Measurements from ENCODE around the gene CHST10.

CHST10 gene

DNA sequence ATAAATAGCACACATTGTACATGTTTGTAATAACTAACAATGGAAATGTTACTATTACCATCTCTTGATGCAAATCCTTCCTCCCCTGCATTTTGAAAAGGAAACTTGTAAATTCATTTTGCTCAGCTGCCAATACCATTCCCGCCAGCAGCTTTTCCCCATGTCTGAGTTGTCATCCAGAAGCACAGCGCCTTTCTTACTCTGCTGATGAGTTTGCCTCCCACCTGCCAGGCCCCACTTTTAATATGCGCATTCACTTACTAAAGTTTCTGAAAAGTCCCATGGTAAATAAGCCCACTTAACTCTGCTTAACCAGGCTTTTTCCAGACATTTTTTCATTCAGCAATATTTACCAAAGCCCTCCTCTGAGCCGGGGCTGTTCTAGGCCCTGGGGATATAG, 3.9 kb downstream of the CHST10 start:
- DNase-seq: no peak

GRCh38 chr2:100412881-100413321, 4.6 kb downstream of the CHST10 start:
- DNase-seq: no peak

DNA sequence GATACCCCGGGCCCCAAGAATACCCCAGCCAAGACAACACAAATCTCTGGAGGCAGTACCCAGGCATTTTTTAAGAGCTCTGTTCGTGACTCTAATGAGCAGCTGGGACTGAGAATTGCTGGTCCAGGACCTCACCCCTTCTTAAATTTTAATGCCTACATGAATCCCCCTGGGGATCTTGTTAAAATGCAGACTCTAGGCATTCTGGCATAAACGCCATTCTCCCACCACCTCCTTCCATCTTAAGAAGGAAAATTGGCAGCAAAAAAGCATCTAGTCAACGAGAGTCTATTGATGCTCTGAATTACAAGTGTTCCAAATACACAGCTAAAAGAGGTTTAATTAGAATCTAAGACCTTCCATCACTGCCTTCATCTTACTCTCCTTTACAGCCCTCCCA, 5.0 kb downstream of the CHST10 start:
- no peak for DNase-seq

DNA sequence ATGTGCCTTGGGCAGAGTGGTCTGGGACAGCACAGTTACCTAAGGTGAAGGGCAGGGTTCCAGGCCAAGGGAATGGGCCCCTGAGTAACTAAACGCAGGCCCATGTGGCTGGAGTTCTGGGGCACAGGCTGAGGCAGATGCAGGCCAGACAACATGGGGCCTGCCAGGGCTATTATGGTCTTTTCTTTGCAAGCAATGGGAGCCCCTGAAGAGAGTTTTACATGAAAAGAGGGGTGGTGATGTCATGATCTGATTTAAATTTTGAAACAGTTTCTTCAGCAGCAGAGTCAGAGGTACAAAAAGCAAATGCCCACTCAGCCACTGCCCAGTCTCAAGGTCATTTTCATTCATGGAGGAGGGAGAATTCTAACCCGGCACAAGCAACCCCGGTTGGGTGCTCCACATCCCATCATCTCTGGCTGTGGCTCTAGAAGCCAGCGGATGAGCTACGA, 5.6 kb downstream of the CHST10 start:
- no peak for DNase-seq

DNA sequence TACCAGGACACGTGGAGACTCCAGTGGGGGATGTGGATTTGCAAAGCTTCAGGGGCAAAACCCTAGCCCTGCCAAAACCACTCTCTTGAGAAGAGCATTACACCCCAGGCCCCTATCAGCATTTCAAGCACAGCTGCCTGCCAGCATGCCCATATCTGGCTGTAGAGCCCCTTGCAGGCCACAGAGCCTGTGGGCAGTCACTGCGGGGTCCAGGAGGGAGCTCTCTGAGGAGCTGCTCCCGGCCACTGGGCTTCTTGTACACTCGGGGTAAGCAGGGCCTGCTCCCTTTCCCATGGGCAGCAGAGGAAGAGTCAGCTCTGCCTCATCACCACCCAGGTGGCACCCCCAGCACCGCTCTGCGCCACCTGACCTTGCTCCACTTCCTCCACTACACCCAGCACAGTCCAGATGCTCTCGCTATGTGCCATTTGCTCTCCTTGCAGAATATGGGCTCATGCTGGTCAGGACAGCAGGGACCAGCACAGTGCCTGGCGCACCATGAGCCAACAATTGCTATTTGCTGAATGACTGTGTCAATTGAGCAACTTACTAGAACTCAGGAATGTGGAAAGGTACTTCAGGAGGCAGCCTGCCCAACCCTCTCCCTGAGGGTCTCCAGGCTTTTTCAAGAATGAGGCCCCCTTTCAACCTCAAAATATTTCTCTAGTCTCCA, 7.4 kb downstream of the CHST10 start:
- DNase-seq: no peak

DNA sequence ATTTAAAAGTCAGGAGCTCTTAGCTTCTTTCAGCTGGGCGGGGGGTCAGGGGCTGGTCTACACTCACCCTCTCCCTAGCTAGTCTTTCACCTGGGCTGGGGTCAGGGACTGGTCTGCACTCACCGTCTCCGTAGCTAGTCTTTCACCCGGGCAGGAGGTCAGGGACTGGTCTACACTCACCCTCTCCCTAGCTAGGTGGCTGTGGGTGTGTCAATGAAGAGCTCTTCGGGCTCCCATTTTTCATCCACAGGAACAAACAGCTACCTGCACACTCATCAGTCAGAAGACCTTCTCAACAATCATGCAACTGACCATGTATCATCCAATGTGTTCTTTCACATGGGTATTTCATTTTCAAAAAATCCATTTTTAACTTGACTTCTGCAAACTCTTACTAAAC, 8.0 kb downstream of the CHST10 start:
- no peak for DNase-seq

GRCh38 chr2:100408941-100409340, 8.5 kb downstream of the CHST10 start:
- no peak for DNase-seq

- no peak for DNase-seq
Measured at GRCh38 chr2:100408104-100408503, 9.4 kb downstream of the CHST10 start.

DNA sequence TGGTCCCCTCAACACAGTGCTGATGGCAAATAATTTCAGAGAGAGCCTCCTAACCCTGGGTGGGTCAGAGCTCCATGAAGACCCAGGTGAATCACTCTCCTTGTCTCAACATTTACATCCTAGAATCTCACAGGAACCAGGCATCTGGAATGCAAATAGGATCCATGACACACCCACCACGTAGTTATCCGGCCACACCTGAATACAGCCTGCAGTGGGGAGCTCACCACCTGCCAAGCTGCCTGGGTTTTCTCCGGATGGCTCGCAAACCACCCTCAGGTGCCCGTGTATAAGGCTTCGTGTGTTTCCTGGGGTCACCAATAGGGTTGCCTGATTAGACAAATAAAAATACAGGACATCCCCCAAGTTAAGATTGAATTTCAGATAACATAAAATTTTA, 9.9 kb downstream of the CHST10 start:
- no peak for DNase-seq

DNA sequence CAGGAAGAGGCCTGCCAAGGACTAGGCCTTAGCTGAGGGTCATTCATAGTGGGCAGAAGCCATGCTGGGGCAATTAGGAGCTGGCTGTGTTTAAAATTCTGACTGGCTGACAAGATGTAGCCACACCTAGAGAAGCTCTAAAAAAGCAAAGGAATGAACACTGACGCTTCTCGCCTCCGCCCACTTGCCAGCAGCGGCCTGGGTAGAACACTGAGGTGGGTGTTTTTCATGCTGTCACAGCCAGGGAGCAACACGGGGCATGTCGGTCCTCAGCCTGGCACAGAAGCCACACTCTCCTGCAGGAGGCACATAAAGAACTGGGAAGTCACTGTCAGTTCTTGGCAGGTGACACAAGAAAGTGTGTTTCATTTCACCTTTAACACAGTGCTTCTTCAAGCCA, 10.4 kb downstream of the CHST10 start:
- no peak for DNase-seq

DNA sequence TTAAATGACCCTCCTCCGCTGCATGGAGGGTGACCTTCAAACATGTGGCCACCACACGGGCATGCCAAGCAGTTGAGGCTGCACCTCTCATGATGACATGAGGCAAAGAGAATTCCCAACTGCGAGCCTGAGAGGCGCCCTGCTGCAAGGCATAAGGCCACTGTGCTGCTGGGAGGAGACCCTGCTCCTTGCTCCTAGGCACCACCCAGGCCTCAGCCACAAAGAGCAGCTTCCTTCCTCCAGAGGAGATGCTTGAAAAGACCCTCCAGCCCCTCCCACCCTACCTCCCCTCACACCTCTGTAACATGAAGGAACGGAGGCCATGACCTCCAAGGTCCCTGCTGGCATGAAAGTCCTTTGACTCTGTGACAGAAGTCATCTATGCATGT, 11.4 kb downstream of the CHST10 start:
- no peak for DNase-seq

DNA sequence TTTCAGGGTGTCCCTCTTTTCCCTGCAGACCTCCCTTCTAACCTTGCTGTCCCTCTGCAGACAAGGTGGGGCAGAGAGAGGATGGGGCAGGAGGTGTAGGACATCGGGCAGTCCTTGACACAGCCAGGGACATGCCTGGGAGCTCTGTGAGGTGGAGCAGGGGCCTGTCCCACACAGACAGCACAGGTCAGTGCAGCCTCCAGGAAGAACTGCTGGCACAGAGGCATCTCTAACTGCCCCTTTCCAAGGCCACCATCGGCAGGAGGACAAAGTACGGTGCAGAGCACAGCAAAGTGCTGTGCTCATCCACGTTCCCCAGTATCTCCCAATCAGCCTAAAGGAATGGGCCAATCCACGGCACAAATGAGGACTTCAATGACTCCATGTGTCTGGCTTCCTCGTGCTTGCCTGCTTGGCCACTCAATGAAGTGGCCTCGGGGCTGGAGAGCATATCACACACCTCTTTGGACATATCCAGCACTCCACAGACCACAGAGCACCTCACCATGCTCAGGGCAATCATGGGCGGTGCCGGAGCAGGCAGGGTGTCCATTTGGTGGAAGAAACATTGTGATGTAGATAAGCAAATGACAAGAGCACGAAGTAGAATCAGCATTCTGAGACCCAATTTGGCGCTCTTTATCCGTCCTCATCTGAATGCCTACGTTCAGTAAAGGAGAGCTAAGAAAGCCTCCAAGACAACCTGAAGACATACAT, 11.9 kb downstream of the CHST10 start:
- no peak for DNase-seq

DNA sequence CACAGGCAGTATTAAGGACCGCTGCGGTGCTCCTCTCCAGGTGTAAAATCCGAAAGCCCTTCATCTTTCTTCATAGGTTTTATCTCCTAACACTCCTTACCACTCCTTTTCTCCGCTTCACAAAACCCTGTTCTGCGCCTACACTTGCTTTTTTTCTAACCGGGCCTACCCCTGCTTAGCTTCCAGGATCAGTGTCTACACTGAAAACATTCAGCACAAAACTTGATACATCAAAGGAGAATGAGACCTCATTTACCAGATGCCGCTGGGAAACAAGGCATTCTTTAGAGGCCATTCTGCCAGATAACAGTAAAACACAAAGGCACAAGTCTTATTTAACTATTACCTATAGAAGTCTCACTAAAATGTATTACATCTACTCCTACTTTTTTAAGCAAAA, 13.1 kb downstream of the CHST10 start:
- no peak for DNase-seq

DNA sequence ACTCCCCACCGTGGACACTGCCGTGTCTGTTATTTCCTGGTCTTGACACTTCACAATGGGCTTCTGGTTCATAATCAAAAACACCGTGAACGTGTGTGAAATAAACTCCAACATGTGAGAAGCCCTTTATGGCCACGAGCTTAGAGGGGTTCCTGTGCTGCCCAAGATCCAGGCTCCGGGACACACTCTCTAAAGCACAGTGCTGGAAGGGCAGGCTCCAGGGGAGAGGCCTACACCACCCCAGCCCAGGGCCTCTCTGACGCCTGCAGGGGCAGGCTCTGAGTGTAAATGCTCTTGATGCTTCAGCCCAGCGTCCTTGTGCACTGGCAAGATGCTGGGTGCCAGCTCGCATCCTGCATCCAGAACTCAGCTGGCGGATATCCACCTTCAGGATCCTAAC, 13.7 kb downstream of the CHST10 start:
- DNase-seq: no peak

GRCh38 chr2:100401268-100401667, 16.2 kb downstream of the CHST10 start:
- DNase-seq: no peak

DNA sequence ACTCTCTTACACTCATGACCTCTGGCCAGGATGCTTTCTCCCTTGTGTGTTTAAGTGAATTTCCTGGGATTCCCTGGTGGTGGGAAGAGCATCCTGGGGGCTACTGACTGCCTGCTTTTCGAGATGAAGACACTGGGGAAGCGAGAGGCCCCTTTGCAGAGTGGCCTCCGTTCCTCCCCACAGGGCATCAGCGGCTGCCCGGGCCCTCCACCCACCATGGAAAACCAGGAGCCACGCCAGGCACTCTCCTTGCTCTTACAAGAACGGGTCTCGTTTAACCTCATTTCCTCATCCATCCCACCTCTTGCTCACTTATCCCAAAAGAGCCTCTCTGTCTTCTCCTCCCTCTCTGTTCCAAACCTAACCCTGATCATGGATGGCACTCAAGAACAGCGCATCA, 17.8 kb downstream of the CHST10 start:
- DNase-seq: no peak

GRCh38 chr2:100397976-100398375, 19.5 kb downstream of the CHST10 start:
- DNase-seq: no peak

- no peak for DNase-seq
Measured at GRCh38 chr2:100397118-100397860, 20.2 kb downstream of the CHST10 start.

DNA sequence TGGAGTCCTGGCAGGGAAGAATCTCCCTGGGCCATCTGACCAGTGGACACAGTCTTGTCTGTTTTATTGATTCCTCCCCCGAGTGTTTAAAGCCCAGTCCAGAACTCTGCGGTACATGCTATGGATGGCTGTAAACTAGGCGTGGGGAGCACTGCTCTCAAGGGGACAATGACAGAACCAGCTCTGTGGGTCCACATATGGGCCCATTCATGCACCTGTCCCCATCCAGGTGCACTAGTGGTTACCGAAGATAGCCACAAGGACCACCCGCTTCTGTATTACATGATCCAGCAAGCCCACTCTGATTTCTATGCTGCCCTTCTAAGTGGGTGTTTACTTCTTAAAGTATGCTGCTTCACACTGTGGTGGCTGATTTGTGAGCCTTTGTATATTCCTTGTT, 21.0 kb downstream of the CHST10 start:
- no peak for DNase-seq

GRCh38 chr2:100395532-100396350, 21.7 kb downstream of the CHST10 start:
- DNase-seq: no peak

DNA sequence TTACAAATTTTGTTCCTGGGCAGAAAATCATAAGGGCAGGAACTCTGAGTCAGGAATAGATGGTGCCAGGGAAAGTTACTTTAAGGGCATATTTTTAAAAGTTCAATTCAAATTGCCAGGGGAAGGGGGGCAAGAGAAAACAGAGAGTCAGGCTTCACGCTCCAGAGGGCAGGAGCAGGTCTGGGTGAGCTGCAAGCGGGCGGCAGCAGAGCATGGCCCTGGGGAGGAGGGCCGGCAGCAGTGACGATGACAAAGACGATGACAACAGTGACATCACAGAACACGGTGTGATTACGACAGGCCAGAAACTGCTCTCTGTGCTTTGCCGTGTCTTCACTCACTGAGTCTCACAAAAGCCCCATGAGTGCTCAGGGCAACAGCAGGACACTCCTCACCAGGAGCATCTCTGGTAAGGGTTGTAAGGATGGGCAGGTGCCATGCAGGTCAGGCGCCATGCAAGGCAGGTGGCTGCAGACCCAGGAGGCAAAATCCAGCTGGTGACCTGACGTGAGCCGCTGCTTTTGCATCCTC, 23.3 kb downstream of the CHST10 start:
- no peak for DNase-seq

DNA sequence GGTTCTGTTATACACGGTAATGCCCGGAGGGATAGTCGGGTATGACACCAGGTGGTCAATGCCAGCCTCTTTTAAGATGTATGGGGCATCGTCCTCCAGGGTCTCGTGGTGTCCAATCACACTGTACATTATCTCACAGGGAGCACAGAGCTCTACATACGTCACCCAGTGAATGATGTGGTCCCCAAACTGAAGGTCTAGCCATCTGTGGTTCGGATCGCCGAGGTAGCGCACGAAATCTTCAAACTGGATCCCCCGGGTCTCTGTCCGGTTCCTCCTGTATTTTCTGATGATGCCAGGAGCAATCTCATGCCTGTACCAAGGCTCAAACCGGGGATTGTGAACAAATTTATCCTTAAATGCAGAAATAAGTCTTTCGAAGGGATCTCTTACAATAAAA, 24.1 kb downstream of the CHST10 start:
- DNase-seq: no peak

- DNase-seq: no peak
Measured at GRCh38 chr2:100392715-100393114, 24.8 kb downstream of the CHST10 start.
